ENCODE data around the gene THADA.

DNA sequence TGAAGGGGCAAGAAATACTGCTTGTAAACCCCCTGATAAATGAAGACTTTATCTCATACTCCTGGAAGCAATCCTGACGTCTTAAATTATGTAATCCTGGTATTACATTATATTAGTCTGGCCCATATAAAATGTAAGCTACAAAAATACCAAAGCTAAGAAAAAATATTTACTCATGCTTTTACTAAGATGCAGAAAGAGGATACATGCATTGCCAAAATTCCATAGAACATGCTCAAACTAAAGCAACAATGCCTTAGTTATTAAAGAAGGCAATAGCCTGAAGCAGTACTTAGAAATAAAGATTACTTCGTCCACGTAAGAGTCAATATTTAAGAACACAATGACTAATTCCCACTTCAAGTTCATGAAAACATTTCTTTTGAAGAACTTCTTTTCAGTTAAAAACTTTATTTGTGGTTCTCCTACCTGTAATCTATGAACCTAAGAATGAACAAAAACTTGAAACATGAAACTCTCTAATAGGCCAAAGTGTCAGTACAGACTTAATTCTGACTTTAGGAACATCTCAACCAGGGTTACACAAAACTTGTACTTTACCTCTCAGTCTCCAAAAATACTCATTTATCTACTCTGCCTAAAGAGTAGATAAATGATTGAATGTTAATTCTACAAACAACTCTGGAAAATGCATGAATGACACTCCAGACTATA, 117.3 kb downstream of the THADA start:
- TF ChIP-seq, protein P1, sequence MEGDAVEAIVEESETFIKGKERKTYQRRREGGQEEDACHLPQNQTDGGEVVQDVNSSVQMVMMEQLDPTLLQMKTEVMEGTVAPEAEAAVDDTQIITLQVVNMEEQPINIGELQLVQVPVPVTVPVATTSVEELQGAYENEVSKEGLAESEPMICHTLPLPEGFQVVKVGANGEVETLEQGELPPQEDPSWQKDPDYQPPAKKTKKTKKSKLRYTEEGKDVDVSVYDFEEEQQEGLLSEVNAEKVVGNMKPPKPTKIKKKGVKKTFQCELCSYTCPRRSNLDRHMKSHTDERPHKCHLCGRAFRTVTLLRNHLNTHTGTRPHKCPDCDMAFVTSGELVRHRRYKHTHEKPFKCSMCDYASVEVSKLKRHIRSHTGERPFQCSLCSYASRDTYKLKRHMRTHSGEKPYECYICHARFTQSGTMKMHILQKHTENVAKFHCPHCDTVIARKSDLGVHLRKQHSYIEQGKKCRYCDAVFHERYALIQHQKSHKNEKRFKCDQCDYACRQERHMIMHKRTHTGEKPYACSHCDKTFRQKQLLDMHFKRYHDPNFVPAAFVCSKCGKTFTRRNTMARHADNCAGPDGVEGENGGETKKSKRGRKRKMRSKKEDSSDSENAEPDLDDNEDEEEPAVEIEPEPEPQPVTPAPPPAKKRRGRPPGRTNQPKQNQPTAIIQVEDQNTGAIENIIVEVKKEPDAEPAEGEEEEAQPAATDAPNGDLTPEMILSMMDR (IDR thresholded peaks at IDR 0.05; ENCODE audit: low read depth, low read length, poor library complexity, severe bottlenecking), result no peak
- no peak for TF ChIP-seq EZH2phosphoT487 (IDR thresholded peaks at IDR 0.05; ENCODE audit: borderline replicate concordance, low read length)

Data from DOHH2 (cell line).